Measurements from ENCODE around the gene SPSB2.
"Not testable (repeated sequence)": the region's sequence is repeated elsewhere in the genome, so short reads cannot be mapped to it uniquely, and the experiment has no call there.

SPSB2 gene

DNA sequence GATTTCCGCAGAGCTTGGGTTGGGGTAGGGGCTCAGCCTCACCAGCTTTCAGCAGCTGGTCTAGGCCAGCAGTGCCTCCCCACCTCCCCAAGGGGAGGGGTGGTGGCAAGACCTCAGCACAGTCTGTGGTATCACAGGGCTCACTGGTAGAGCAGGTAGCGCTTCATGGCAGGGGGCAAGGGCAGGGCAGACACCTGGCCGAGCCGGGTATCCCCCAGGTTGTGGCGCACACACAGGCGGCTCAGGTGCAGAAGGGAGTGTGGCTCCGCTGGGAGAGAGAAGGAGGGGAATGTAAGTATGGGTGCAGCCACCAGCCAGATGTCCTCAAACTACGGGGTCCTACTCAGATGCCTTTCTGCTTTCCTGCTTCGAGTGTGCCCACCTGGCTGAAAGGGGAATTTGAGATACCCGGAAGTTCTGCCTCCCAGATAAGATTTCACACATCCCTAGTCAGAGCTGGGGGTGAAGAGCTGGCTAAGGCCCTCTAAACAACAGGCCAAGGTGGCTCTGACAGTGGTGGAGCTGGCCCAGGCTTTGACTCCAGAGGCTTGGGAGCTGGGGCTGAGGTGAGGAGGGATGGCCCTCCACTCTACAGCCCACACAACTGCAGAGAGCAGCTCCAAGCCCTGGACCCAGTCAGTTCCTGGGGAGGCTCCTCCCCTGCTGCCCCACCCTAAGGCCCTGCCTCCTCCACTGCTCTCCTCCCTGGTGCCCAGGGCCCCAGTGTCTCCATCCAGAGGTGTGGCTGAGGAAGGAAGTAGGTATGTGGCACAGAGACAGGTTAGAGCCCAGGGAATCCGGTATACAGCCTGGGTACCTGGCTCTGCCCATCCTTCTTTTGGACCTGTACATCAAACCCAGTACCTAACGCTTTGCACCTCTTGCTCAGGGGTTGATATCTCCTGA is 1.8 kb downstream of the SPSB2 start:
- TF ChIP-seq, protein P1, sequence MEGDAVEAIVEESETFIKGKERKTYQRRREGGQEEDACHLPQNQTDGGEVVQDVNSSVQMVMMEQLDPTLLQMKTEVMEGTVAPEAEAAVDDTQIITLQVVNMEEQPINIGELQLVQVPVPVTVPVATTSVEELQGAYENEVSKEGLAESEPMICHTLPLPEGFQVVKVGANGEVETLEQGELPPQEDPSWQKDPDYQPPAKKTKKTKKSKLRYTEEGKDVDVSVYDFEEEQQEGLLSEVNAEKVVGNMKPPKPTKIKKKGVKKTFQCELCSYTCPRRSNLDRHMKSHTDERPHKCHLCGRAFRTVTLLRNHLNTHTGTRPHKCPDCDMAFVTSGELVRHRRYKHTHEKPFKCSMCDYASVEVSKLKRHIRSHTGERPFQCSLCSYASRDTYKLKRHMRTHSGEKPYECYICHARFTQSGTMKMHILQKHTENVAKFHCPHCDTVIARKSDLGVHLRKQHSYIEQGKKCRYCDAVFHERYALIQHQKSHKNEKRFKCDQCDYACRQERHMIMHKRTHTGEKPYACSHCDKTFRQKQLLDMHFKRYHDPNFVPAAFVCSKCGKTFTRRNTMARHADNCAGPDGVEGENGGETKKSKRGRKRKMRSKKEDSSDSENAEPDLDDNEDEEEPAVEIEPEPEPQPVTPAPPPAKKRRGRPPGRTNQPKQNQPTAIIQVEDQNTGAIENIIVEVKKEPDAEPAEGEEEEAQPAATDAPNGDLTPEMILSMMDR (IDR thresholded peaks at IDR 0.05; ENCODE audit: insufficient read depth, low read length, poor library complexity, severe bottlenecking), result no peak
- no peak for DNase-seq (ENCODE audit: extremely low read depth, insufficient read length)
- H3K4me3 ChIP-seq (replicated peaks; ENCODE audit: low read depth, low read length), result peak overlapping the region; percentile 83; the same call in 1 of the 2 replicates
- H3K36me3 ChIP-seq (ENCODE audit: control insufficient read depth, insufficient read depth, low read length), result peaks cover 16% of the 10 kb centered on the region
- no peaks in the 10 kb centered on the region for H3K27me3 ChIP-seq (replicated peaks; ENCODE audit: control insufficient read depth, insufficient read depth, low read length)

DNA sequence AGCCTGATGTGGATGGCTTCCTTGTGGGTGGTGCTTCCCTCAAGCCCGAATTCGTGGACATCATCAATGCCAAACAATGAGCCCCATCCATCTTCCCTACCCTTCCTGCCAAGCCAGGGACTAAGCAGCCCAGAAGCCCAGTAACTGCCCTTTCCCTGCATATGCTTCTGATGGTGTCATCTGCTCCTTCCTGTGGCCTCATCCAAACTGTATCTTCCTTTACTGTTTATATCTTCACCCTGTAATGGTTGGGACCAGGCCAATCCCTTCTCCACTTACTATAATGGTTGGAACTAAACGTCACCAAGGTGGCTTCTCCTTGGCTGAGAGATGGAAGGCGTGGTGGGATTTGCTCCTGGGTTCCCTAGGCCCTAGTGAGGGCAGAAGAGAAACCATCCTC is 2.8 kb downstream of the SPSB2 start:
- DNase-seq (ENCODE audit: extremely low read depth, insufficient read length); H3K27me3 ChIP-seq (replicated peaks; ENCODE audit: control insufficient read depth, insufficient read depth, low read length); H3K4me3 ChIP-seq (replicated peaks; ENCODE audit: low read depth, low read length): not testable (repeated sequence)
- H3K36me3 ChIP-seq (ENCODE audit: control insufficient read depth, insufficient read depth, low read length), result peaks cover 22% of the 10 kb centered on the region

GRCh38 chr12:6869049-6870021 is 3.8 kb downstream of the SPSB2 start:
- Histone ChIP-seq H3K27me3 (replicated peaks; ENCODE audit: control insufficient read depth, insufficient read depth, low read length) (no peaks in the 10 kb centered on the region), H3K4me3 (replicated peaks; ENCODE audit: low read depth, low read length) (peak overlapping the region; percentile 72), H3K36me3 (ENCODE audit: control insufficient read depth, insufficient read depth, low read length) (peaks cover 25% of the 10 kb centered on the region)
- TF ChIP-seq, protein P1 (IDR thresholded peaks at IDR 0.05; ENCODE audit: insufficient read depth, low read length, poor library complexity, severe bottlenecking), result peak; percentile 89
- DNase-seq (ENCODE audit: extremely low read depth, insufficient read length), result peak; percentile 48

DNA sequence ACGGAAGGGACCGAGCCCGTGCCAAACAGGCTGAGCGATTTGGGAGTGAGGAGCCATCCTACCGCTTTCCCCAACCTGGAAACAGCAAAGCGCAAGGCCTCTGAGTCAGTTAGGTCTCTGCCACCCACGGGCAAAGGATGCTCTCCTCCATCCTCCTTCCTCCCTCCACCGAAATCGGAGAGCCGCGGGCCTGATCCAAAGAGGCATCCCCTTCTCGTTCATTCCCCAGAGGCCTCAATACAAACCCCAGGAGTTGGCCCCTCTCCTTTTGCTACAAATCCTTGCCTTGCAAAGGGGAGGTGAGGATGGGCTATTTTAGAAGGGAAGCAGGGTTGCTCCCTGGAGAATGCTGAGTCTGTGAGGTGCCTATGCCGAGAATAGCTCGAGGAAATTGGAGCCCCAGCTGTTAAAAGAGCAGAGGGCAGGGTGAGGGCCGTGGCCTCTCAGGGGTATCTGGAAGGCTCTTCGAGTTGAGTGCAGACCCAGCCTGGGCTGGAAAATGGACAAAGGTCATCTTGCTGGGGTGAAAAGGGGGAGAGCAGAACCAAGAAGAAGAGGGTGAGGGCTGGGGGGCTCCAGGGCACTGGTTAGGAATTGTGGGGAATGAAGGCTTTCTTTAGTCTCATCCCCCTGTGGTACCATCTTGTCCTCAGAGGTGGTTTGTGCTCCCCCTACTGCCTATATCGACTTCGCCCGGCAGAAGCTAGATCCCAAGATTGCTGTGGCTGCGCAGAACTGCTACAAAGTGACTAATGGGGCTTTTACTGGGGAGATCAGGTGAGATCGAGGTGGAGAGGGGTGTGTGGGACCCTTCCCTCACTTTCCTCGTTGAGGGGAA is 4.7 kb downstream of the SPSB2 start:
- TF ChIP-seq, protein P1 (IDR thresholded peaks at IDR 0.05; ENCODE audit: insufficient read depth, low read length, poor library complexity, severe bottlenecking), result peak; percentile 17
- Histone ChIP-seq H3K4me3 (replicated peaks; ENCODE audit: low read depth, low read length) (peak overlapping the region; percentile 72), H3K36me3 (ENCODE audit: control insufficient read depth, insufficient read depth, low read length) (peaks cover 29% of the 10 kb centered on the region), H3K27me3 (replicated peaks; ENCODE audit: control insufficient read depth, insufficient read depth, low read length) (no peaks in the 10 kb centered on the region)
- DNase-seq (ENCODE audit: extremely low read depth, insufficient read length), result no peak

DNA sequence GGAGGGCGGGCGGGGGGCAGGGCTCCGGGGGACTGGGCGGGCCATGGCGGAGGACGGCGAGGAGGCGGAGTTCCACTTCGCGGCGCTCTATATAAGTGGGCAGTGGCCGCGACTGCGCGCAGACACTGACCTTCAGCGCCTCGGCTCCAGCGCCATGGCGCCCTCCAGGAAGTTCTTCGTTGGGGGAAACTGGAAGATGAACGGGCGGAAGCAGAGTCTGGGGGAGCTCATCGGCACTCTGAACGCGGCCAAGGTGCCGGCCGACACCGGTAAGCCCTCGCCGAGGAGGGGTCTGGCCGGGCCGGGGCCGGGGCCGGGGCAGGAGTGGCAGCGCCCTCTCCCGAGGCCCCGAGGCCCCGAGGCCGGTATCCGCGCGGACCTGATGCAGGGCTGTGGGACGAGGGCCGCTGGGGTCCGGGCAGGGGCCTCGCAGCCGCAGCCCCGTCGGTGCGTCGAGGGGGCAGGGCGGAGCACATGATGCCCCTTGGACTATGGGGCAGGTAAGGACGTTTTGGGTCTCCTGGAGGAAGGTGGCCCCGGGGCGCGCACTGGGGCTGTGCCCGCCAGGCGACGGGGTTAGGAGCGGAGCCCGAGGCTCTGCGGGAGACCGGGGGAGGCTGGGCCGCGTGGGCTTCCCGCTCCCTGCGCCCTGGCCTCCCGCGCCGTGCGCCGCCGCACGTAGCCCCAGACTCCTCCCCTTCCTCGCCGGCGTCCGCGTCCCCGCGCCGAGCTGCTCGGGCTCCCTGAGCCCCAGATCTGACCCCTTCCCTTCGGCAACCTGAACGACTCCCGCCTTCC is 5.5 kb downstream of the SPSB2 start, which contains the start of gene TPI1:
TPI1 (plus strand) TSS at position 119 of the 798 bp plus-strand sequence; CDS start at position 155, 36 bp downstream.
- peak; percentile 86 for DNase-seq (ENCODE audit: extremely low read depth, insufficient read length)
- peak within 1 kb of the TSS; percentile 72 for H3K4me3 ChIP-seq (replicated peaks; ENCODE audit: low read depth, low read length)
- TF ChIP-seq, protein P1 (IDR thresholded peaks at IDR 0.05; ENCODE audit: insufficient read depth, low read length, poor library complexity, severe bottlenecking), result no peak
- H3K36me3 ChIP-seq (ENCODE audit: control insufficient read depth, insufficient read depth, low read length), result peaks cover 33% of the 10 kb centered on the region
- H3K27me3 ChIP-seq (replicated peaks; ENCODE audit: control insufficient read depth, insufficient read depth, low read length), result no peaks in the 10 kb centered on the region
